Activated CD4-positive, alpha-beta T cell treated with anti-CD3 and anti-CD28 coated beads for 36 hours (primary cell): ENCODE results near the gene KREMEN1. TPM values are rescaled to one million over a fixed set of nuclear protein-coding genes. Genes with fewer than 3 reads are reported as not detected.

Source experiments
- ATAC-seq: fragments of 200-7000 bp; cut with Tn5 transposase; one replicate; pipeline ENCODE4 v1.10.0; 2021; ENCODE audit warnings: mild to moderate bottlenecking, moderate library complexity
- CTCF ChIA-PET: fragments of 350-600 bp; sonication (Branson Sonifier 250); formaldehyde crosslinking; loops from one replicate; lab custom pipeline; 2021; ENCODE audit warnings: antibody characterized with exemption; lab: Charles Lee
- POLR2A ChIA-PET: fragments of 350-600 bp; sonication (Branson Sonifier 250); formaldehyde crosslinking; loops from one replicate; lab custom pipeline; 2021; ENCODE audit warnings: antibody characterized with exemption, inconsistent platforms; lab: Charles Lee
- DNase-seq: peaks from one replicate; pipeline ENCODE4 v3.0.0-alpha.2; 2020
- H3K27ac Mint-ChIP-seq: one replicate; pipeline ENCODE4 v1.8.0; 2021; ENCODE audit warnings: mixed read lengths
- H3K27me3 Mint-ChIP-seq: one replicate; pipeline ENCODE4 v1.8.0; 2021; ENCODE audit warnings: mixed read lengths
- H3K36me3 Mint-ChIP-seq: one replicate; pipeline ENCODE4 v1.8.0; 2021; ENCODE audit warnings: low read depth, mixed read lengths
- H3K4me1 Mint-ChIP-seq: one replicate; pipeline ENCODE4 v1.8.0; 2021; ENCODE audit warnings: mixed read lengths
- H3K4me3 Mint-ChIP-seq: one replicate; pipeline ENCODE4 v1.8.0; 2021; ENCODE audit warnings: mild to moderate bottlenecking, moderate library complexity, mixed read lengths
- H3K9me3 Mint-ChIP-seq: one replicate; pipeline ENCODE4 v1.8.0; 2021; ENCODE audit warnings: low read depth, mixed read lengths
- intact Hi-C, 2 experiments: fragments of 100-400 bp; cut with DNase I in 1 of 2; cut with micrococcal nuclease in 1 of 2; formaldehyde crosslinking; loops; one replicate each; pipeline versions ENCODE4 v1.14.2 to v1.15.1; 2022 to 2024; cut with DNase I, micrococcal nuclease
- total RNA-seq, 2 experiments: library from RNA; stranded (reverse); gene quantifications; one replicate each; pipeline ENCODE4 v1.2.3, GENCODE V29; 2021

Gene KREMEN1
- total RNA-seq, 2 experiments from 2014 or later, result 0.11 to 0.30 TPM

- ATAC-seq (no peak), DNase-seq (no peak)
- peaks cover 6% of the 10 kb centered on the region for H3K4me1 Mint-ChIP-seq
- intact Hi-C loops, result loop anchor here in 1 of 2 experiments (10.0 kb wide), 1 partner anchor 545 kb away; no protein-coding TSS in a partner anchor
- no peaks in the 10 kb centered on the region for H3K9me3 Mint-ChIP-seq
- H3K36me3 Mint-ChIP-seq, result no peaks in the 10 kb centered on the region
- H3K4me3 Mint-ChIP-seq, result no peak overlapping the region
- H3K27me3 Mint-ChIP-seq, result peaks cover 11% of the 10 kb centered on the region
- ChIA-PET POLR2A (no interaction called here), CTCF (interaction anchor here (0.7 to 1.3 kb wide), 3 partner anchors 39 to 1263 kb away, joined by 3 to 5 read pairs (median 4); no protein-coding TSS in a partner anchor)
- no peak overlapping the region for H3K27ac Mint-ChIP-seq
Observed at GRCh38 chr22:29149841-29150555, 77.2 kb downstream of the KREMEN1 start.

- ChIA-PET POLR2A (no interaction called here), CTCF (interaction anchor here (0.7 to 1.3 kb wide), 2 partner anchors 39 to 95 kb away, joined by 4 to 5 read pairs; no protein-coding TSS in a partner anchor)
- Mint-ChIP-seq H3K36me3 (no peaks in the 10 kb centered on the region), H3K4me3 (no peak overlapping the region), H3K27ac (no peak overlapping the region), H3K27me3 (peaks cover 12% of the 10 kb centered on the region), H3K4me1 (peaks cover 6% of the 10 kb centered on the region), H3K9me3 (no peaks in the 10 kb centered on the region)
- DNase-seq (no peak), ATAC-seq (no peak)
- intact Hi-C loops, result loop anchor here in 1 of 2 experiments (10.0 kb wide), 1 partner anchor 546 kb away; no protein-coding TSS in a partner anchor
Observed at GRCh38 chr22:29150701-29151100, 77.9 kb downstream of the KREMEN1 start.

GRCh38 chr22:29151316-29151715 is 78.5 kb downstream of the KREMEN1 start:
- POLR2A ChIA-PET, result no interaction called here
- intact Hi-C loops, result loop anchor here in 1 of 2 experiments (10.0 kb wide), 1 partner anchor 547 kb away; no protein-coding TSS in a partner anchor
- DNase-seq (no peak), ATAC-seq (no peak)
- no peak overlapping the region for H3K27ac Mint-ChIP-seq
- CTCF ChIA-PET, result interaction anchor here (1.3 kb wide), 1 partner anchor 94 kb away, joined by 5 read pairs; no protein-coding TSS in a partner anchor
- H3K27me3 Mint-ChIP-seq, result peaks cover 17% of the 10 kb centered on the region
- no peaks in the 10 kb centered on the region for H3K36me3 Mint-ChIP-seq
- H3K4me1 Mint-ChIP-seq, result peaks cover 6% of the 10 kb centered on the region
- no peaks in the 10 kb centered on the region for H3K9me3 Mint-ChIP-seq
- H3K4me3 Mint-ChIP-seq, result no peak overlapping the region

GRCh38 chr22:29152045-29152953 is 79.5 kb downstream of the KREMEN1 start:
- Mint-ChIP-seq H3K27me3 (peaks cover 18% of the 10 kb centered on the region), H3K27ac (no peak overlapping the region), H3K9me3 (no peaks in the 10 kb centered on the region), H3K4me1 (peaks cover 6% of the 10 kb centered on the region), H3K4me3 (no peak overlapping the region), H3K36me3 (no peaks in the 10 kb centered on the region)
- ATAC-seq, result no peak
- no peak for DNase-seq
- intact Hi-C loops, result loop anchor here in 1 of 2 experiments (10.0 kb wide), 1 partner anchor 547 kb away; no protein-coding TSS in a partner anchor
- ChIA-PET CTCF (no interaction called here), POLR2A (no interaction called here)

GRCh38 chr22:29152954-29153719 is 80.3 kb downstream of the KREMEN1 start:
- Mint-ChIP-seq H3K27ac (no peak overlapping the region), H3K27me3 (peaks cover 18% of the 10 kb centered on the region), H3K4me3 (no peak overlapping the region), H3K36me3 (no peaks in the 10 kb centered on the region), H3K4me1 (peaks cover 6% of the 10 kb centered on the region), H3K9me3 (no peaks in the 10 kb centered on the region)
- CTCF ChIA-PET, result interaction anchor here (0.7 to 2.2 kb wide), 10 partner anchors 10 to 553 kb away, joined by 3 to 11 read pairs (median 4); no protein-coding TSS in a partner anchor
- intact Hi-C loops, result loop anchor here in 1 of 2 experiments (10.0 kb wide), 1 partner anchor 548 kb away; no protein-coding TSS in a partner anchor
- DNase-seq (no peak), ATAC-seq (no peak)
- POLR2A ChIA-PET, result no interaction called here

- H3K9me3 Mint-ChIP-seq, result no peaks in the 10 kb centered on the region
- intact Hi-C loops, result loop anchor here in 1 of 2 experiments (1.0 to 10.0 kb wide), 4 partner anchors 84 to 550 kb away; no protein-coding TSS in a partner anchor
- no peak overlapping the region for H3K27ac Mint-ChIP-seq
- ATAC-seq, result peak; percentile 86
- H3K4me1 Mint-ChIP-seq, result peaks cover 6% of the 10 kb centered on the region
- H3K4me3 Mint-ChIP-seq, result no peak overlapping the region
- no peaks in the 10 kb centered on the region for H3K36me3 Mint-ChIP-seq
- ChIA-PET CTCF (interaction anchor here (0.6 to 2.2 kb wide), 22 partner anchors 11 to 1558 kb away, joined by 3 to 11 read pairs (median 3); partner anchors contain the start of gene KREMEN1), POLR2A (interaction anchor here (0.6 kb wide), 1 partner anchor 28 kb away, joined by 5 read pairs; no protein-coding TSS in a partner anchor)
- peaks cover 18% of the 10 kb centered on the region for H3K27me3 Mint-ChIP-seq
- DNase-seq, result peak; percentile 88
Observed at GRCh38 chr22:29154364-29155048, 81.7 kb downstream of the KREMEN1 start.

GRCh38 chr22:29155966-29156365 is 83.1 kb downstream of the KREMEN1 start:
- H3K36me3 Mint-ChIP-seq, result no peaks in the 10 kb centered on the region
- DNase-seq (no peak), ATAC-seq (no peak)
- POLR2A ChIA-PET, result no interaction called here
- H3K4me3 Mint-ChIP-seq, result no peak overlapping the region
- CTCF ChIA-PET, result interaction anchor here (0.6 to 1.0 kb wide), 2 partner anchors 37 to 48 kb away, joined by 3 read pairs; no protein-coding TSS in a partner anchor
- no peak overlapping the region for H3K27ac Mint-ChIP-seq
- intact Hi-C loops, result loop anchor here in 1 of 2 experiments (2.0 to 10.0 kb wide), 3 partner anchors 85 to 551 kb away; no protein-coding TSS in a partner anchor
- H3K9me3 Mint-ChIP-seq, result no peaks in the 10 kb centered on the region
- peaks cover 25% of the 10 kb centered on the region for H3K27me3 Mint-ChIP-seq
- H3K4me1 Mint-ChIP-seq, result peaks cover 6% of the 10 kb centered on the region

- no peaks in the 10 kb centered on the region for H3K9me3 Mint-ChIP-seq
- ATAC-seq (no peak), DNase-seq (no peak)
- peaks cover 26% of the 10 kb centered on the region for H3K27me3 Mint-ChIP-seq
- no peaks in the 10 kb centered on the region for H3K36me3 Mint-ChIP-seq
- H3K4me3 Mint-ChIP-seq, result no peak overlapping the region
- CTCF ChIA-PET, result interaction anchor here (0.6 to 1.0 kb wide), 2 partner anchors 48 to 540 kb away, joined by 3 read pairs; no protein-coding TSS in a partner anchor
- peaks cover 6% of the 10 kb centered on the region for H3K4me1 Mint-ChIP-seq
- intact Hi-C loops, result loop anchor here in 1 of 2 experiments (10.0 kb wide), 1 partner anchor 552 kb away; no protein-coding TSS in a partner anchor
- no peak overlapping the region for H3K27ac Mint-ChIP-seq
- POLR2A ChIA-PET, result no interaction called here
Observed at GRCh38 chr22:29156507-29156906, 83.7 kb downstream of the KREMEN1 start.

- H3K4me1 Mint-ChIP-seq, result peaks cover 6% of the 10 kb centered on the region
- ChIA-PET POLR2A (no interaction called here), CTCF (no interaction called here)
- no peak overlapping the region for H3K27ac Mint-ChIP-seq
- peaks cover 24% of the 10 kb centered on the region for H3K27me3 Mint-ChIP-seq
- no peak overlapping the region for H3K4me3 Mint-ChIP-seq
- H3K36me3 Mint-ChIP-seq, result no peaks in the 10 kb centered on the region
- H3K9me3 Mint-ChIP-seq, result no peaks in the 10 kb centered on the region
- no peak for DNase-seq
- intact Hi-C loops, result loop anchor here in 1 of 2 experiments (10.0 kb wide), 1 partner anchor 553 kb away; no protein-coding TSS in a partner anchor
- ATAC-seq, result no peak
Observed at GRCh38 chr22:29157759-29158535, 85.1 kb downstream of the KREMEN1 start.
